ENCODE results near the gene METTL27.
"Not testable (repeated sequence)": the region's sequence is repeated elsewhere in the genome, so short reads cannot be mapped to it uniquely, and the experiment has no call there.

Gene METTL27

DNA sequence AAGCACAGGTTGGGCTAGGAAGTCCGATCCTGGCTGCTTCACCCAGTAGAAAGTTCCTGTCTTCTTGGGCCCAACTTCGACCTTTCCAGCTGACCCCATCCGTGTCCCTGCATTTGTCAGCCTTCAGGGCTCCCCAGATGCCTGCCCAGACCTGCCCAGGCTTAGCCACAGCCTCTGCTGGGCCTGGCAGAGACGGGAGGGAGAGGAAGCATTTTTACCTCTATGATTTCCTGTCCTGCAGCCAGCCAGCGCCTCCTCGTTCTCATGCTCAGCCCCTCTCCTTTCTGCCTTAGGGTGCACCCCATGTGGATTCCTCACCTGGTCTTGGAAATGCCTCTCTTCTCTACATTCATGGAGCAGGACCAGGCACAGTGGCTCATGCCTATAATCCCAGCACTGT, 3.7 kb downstream of the METTL27 start:
- DNase-seq, result no peak

DNA sequence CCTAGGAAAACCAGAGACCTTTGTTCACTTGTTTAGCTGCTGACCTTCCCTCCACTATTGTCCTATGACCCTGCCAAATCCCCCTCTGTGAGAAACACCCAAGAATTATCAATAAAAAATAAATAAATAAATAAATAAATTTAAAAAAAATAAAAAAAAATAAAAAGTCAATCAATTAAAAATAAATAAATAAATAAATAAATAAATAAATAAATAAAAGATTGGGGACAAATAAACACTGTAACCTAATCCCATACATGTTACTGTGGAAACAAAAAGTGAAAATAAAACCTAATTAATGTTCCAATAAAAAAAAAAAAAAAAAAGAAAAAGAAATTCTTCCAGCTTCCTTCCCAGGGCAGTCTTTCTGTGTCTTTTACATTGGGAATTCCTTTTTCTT, 5.1 kb downstream of the METTL27 start:
- DNase-seq, result not testable (repeated sequence)

DNA sequence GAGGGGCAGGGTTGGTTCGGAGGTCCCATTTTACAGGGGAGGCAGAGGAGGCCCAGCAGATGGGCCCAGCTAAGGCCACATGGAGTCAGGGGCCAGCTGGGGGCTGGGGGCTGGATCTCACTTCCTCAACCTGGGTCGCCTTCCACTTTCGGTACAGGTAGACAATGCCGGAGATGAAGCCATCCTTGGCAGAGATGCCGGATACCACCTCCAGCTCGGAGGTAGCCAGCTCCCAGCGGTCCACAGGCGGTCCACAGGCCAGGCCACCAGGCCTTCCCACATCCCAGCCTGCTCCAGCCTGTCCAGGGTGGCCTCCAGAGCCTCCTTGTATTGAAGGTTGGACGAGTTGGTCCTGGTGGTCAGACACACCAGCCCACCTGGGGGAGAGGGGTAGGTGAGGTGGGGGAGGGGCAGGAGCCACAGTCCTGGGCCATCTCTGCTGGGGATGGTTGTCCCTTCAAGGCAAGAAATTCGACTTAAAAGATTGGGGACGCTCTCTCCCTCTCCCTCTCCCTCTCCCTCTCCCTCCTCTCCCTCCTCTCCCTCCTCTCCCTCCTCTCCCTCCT, 7.6 kb downstream of the METTL27 start:
- no peak for DNase-seq

DNA sequence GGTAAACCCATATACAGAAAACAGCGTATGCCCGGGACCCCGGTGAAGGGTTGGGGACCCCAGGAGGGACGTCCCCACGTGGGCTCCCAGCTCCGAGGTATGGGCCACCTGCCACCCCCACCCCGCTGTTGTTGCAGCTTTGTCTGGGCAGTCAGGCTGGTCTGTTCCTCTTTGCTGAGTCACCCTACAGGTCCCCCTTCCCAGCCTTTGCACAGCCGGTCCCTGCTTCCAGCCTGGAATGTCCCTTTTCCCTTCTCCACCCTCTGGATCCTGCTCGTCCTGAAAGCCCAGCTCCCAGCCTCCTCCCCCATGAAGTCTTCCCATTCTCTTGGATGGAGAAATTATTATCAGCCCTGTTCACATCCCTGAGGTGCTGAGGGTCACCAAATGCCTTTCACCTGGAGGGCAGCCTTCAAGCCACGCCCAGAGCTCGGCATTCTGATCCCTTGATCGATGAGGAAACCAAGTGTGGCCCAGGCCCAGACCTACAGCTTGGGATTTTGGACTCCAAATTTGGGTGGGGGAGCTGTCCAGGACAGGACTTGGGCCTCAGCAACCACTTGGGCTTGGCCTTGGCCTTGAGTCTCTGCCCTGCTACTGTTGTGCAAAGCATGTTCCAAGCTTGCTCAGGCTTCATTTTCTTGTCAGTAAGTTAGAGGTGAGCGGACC, 8.9 kb downstream of the METTL27 start:
- DNase-seq, result peak in 2 of 3 experiments; percentile 51 to 52

DNA sequence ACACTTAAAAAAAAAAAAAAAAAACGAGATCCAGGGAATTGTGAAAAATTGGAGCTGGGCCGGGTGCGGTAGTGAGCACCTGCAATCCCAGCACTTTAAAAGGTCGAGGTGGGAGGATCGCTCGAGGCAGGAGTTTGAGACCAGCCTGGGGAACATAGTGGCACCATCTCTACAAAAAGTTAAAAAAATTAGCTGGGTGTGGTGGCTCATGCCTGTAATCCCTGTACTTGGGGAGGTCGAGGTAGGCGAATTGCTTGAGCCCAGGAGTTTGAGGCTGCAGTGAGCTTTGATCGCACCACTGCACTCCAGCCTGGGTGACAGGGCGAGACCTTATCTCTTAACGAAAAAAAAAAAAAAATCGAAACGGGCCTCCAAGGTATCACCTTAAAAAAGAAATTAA, 9.5 kb downstream of the METTL27 start:
- peak in 1 of 3 experiments; percentile 78 for DNase-seq

DNA sequence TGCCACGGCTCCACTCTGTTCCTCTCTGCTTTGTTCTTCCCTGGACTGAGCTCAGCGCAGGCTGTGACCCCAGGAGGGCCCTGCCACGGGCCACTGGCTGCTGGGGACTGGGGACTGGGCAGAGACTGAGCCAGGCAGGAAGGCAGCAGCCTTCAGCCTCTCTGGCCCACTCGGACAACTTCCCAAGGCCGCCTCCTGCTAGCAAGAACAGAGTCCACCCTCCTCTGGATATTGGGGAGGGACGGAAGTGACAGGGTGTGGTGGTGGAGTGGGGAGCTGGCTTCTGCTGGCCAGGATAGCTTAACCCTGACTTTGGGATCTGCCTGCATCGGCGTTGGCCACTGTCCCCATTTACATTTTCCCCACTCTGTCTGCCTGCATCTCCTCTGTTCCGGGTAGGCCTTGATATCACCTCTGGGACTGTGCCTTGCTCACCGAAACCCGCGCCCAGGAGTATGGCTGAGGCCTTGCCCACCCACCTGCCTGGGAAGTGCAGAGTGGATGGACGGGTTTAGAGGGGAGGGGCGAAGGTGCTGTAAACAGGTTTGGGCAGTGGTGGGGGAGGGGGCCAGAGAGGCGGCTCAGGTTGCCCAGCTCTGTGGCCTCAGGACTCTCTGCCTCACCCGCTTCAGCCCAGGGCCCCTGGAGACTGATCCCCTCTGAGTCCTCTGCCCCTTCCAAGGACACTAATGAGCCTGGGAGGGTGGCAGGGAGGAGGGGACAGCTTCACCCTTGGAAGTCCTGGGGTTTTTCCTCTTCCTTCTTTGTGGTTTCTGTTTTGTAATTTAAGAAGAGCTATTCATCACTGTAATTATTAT, 10.3 kb downstream of the METTL27 start:
- DNase-seq, result peak; percentile 80 to 96 (median 93)

DNA sequence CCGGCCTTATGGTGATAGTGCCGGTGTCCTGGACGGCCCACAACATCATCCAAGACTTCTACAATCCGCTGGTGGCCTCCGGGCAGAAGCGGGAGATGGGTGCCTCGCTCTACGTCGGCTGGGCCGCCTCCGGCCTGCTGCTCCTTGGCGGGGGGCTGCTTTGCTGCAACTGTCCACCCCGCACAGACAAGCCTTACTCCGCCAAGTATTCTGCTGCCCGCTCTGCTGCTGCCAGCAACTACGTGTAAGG, 10.8 kb downstream of the METTL27 start:
- no peak for DNase-seq

DNA sequence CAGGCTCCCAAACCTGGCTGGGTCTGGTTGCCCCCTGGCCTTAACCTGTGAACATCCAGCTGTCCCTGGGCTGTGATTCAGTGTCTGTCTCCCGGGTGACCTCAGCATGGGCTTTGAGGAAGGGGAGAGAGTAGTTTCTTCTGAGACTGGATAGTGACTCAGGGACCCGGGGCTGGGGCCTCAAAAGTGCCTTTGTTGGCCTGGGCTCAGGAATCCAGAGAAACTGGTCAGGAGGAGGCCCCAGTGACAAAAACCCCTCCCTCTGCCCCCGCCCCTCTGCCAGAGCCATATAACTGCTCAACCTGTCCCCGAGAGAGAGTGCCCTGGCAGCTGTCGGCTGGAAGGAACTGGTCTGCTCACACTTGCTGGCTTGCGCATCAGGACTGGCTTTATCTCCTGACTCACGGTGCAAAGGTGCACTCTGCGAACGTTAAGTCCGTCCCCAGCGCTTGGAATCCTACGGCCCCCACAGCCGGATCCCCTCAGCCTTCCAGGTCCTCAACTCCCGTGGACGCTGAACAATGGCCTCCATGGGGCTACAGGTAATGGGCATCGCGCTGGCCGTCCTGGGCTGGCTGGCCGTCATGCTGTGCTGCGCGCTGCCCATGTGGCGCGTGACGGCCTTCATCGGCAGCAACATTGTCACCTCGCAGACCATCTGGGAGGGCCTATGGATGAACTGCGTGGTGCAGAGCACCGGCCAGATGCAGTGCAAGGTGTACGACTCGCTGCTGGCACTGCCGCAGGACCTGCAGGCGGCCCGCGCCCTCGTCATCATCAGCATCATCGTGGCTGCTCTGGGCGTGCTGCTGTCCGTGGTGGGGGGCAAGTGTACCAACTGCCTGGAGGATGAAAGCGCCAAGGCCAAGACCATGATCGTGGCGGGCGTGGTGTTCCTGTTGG, 11.4 kb downstream of the METTL27 start, which contains the start of gene CLDN4:
TSS of gene CLDN4 (plus strand) at position 316 of the 903 bp plus-strand sequence. CDS start at position 522, 206 bp downstream.
- DNase-seq, result peak; percentile 86 to 91 (median 89)

DNA sequence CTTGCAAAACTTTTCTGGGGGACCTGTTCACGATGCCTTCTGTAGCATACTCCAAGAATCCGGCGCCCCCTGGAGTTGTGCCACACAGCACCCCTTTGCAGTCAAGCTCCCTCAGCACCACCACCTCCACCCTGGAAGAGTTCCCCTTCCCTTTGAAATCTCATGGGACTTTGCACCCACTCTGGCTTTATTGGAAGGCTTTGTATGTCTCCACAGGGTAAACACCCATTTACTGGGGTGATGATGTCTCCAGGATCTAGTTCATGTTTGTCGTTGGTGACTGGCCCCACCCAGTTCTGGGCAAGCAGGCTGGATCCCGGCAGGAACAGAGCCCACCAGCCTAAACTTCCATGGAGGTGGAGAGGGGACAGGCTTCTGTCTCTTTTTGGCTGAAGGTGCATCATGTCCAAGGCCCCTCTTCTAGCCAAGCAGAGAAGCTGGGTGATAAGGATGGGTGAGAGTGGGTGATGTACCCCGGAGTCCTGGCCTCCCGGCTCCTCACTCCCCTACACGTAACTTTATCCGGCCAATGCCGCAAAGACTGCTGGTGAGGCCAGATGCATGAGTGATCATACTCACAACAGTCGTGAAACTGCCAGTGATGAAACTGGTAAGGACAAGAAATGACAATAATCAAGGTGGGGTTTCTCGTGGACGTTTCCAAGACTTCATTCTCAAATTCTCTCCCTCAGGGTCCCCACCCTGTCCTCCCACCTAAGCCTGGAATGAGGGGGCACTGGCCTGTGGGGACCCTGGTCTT, 12.2 kb downstream of the METTL27 start:
- DNase-seq, result peak in 1 of 3 experiments; percentile 56

DNA sequence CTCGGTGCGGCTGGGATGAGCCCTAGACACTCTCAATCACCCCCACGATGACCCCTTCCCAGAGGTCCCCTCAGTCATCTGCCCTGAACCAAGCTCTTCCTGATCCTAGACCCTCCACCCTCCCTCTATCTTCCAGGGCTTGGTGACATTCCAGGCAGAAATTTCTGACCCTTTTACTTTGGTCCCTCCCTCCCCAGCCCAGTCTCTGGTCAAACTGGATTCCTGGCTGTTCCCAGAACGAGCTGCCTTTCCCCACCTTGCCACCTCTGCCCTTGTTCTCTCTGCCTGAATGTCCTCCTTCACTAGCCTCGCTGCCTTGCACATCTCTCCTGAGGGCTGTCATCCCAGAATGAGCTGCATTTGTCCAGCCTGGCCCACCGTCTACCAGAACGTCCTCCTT, 12.8 kb downstream of the METTL27 start:
- DNase-seq, result no peak

DNA sequence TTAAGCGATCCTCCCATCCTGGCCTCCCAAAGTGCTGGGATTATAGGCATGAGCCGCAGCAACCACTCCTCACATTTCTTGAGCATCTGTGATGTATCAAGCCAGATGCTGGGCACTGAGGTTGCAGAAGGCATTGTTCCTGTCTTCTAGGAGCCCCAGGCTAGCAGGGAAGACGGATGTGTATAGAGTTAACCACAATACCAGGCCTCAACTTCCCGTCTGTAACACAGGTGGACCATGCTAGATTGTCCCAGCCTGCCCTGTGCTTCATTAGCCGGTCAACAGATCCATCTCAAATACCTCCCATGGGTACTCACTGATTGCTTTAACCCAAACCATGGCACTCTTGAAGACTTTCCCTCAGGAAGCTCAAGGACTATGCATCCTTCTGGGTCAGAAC, 13.3 kb downstream of the METTL27 start:
- DNase-seq, result no peak

DNA sequence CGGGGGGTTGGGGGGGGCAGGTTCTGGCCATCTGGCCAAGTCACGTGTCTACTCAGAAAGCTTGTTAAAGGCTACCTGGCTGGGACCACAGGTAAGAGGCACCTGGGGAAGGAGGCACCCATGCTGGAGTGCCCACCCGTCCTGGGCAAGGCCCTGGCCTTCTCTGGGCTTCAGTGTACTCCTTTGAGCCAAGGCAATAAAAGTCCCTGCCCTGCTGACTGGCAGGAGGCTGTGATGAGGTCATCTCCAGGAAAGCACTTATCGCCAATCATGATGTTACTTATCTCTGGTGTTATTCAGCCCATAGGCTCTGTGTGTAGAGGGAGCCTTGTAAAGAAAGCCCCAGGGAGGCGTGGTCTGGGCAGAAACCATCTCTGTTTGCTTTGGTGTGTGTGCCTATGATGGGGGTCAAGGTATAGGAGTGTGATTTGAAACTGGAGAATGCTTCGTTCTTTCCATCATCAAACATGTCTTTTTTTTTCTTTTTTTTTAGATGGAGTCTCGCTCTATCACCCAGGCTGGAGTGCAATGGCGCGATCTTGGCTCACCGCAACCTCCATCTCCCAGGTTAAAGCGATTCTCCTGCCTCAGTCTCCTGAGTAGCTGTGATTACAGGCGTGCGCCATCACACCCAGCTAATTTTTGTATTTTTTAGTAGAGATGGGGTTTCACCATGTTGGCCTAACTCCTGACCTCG, 14.1 kb downstream of the METTL27 start:
- peak; percentile 96 to 99 (median 98) for DNase-seq

DNA sequence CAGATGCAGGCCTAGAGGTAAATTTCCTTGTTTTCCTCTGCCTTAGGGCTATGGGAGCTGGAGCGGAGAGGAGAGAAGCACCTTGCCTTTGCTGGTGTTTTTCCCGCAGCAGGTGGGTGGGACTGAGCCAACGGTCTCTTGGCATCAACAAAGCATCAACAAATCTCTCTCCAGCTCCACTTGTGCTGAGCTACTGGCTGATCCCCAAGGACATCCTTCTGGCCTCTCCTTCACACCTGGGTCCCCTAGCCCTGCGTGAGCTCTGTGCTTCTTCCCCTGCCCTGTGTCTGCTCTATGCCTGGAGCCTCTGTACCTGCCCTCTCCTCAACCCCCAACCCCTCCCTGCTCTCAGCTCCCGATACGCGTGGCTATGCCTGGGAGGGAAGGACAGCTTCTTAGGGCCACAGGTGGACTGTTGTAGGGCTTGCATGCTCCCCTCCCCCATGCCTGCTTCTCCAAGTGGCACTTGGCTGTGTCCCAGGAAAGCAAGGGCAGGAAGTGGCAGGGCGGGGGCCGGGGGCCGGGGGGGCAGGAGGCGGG, 14.7 kb downstream of the METTL27 start:
- peak; percentile 98 to 100 (median 99) for DNase-seq

DNA sequence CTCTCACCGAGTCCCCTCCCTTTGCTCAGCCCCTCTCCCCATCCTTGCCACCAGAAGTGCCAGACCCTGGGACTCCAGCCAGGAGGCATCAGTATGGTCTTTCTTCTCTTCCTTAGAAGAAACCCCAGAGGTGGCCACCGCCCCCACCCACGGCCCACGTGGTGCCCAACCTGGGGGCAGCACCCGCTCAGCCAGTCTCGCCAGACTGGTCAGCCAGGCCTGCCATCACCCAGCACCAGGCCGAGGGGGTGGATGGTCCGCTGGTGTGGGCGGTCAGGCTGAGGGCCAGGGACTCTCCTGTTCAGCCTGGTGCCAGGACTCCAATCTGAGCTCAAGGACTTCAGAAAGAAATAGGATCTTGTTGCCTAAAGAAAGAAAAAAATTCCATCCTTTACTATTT, 17.3 kb downstream of the METTL27 start:
- no peak for DNase-seq

DNA sequence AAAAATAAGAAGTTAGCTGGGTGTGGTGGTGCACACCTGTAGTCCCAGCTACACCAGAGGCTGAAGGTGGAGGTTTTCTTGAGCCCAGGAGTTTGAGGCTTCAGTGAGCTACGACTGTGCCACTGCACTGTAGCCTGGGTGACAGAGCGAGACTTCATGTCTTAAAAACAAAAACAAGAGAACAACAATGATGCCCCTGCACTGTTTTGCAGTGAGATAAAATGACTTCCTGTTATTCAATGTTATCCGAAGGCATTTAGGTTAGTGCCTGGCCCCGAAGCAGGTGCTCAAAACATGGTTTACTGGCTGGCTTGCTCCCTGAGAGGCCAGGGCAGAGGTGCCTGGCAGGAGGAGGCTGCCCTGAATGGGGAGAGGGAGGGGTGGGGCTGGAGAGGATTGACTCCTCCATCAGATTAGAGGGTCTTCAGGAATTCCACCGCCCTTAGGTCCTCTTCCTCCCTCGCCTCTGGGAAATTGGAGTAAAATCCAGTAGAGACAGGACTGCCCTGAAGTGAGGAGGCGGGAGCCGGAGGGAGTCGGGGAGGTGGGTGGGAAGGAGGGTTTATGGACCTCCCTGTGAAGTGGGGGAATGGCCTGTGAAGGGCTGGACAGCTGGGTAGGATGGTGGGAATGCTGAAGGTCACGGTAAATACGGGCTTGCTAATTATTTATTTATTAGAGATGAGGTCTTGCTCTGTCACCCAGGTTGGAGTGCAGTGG, 18.3 kb downstream of the METTL27 start:
- DNase-seq, result no peak

DNA sequence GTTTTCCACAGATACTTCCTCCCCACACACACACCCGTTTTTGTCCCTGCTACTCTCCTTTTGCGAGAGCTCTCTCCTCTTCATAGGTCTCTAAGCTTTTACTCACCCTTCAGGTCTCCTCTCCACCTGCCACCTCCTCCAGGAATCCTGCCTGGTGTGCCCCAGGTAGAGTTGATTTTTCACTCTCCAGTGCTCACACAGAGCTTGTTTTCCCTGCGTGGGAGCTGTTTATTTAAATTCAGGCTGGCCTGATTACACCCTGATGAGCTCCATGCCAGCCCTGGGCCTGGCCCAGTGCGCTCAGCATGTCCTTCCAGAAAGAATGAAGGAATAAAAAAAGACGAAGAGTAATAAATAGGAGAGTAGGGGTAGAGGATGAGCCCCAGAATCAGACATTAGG, 19.1 kb downstream of the METTL27 start:
- no peak for DNase-seq

DNA sequence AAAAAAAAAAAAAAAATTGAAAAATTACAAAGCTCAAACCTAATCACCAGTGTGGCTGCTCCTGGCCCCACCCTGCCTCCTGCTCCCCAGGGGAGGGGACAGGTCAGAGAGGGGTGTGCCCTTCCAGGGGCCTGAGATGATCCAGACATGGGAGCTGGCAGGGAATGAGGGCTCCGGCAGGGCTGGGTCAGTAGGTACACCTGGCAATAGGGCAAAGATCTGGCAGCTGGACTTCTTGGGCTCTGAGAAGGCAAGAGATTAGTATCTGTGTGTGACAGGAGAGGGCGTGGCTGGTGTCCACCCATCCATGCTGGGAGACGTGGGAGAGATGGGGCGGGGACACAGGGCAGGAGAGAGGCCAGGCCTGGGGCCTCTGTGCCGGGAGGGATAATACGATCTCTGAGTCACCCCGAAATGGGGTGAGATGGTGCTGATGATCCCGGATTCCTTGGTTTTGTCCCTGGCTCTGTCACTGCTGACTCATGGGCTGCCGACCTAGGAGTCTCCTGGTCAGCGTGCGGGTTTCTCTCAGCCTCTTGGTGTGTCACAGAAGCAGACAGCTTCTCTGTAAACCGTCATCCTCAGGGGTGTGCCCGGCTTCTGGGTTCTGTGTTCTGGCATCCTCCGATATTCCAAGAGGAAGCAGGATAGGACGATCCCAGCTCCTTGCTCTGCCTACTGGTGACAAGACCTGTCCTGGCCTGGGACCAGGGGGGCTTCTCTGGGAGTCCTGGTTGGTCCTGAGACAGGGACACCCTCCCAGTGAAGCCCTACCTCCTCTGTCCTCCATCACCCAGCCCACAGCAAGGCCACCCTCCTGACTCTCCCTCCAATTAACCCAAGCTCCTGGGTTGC, 19.8 kb downstream of the METTL27 start:
- peak in 2 of 3 experiments; percentile 16 to 73 for DNase-seq

DNA sequence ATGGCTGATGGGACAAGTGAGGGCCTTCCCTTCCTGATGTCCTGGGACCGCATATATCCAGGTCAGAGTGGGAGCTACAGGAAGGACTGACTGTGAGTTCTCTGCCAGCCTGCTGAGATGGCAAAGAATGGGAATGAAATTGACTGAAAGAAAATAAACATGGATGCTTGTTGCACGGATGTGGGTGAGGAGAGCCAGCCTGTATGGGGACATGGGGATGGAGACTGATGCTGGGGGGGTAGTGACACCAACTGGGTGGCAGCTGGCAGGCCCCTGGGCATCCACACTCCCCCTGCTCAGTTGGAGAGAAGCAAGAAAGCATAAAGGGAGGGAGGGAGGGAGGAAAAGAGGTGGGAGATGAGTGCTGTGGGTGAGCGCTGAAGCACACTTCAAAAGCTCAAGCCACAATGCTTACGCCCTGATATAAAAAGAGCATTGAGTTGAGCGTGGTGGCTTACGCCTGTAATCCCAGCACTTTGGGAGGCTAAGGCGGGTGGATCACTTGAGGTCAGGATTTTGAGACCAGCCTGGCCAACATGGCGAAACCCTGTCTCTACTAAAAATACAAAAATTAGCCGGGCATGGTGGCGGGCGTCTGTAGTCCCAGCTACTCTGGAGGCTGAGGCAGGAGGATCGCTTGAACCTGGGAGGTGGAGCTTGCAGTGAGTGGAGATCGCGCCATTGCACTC, 20.6 kb downstream of the METTL27 start:
- DNase-seq, result peak in 2 of 3 experiments; percentile 17 to 25

DNA sequence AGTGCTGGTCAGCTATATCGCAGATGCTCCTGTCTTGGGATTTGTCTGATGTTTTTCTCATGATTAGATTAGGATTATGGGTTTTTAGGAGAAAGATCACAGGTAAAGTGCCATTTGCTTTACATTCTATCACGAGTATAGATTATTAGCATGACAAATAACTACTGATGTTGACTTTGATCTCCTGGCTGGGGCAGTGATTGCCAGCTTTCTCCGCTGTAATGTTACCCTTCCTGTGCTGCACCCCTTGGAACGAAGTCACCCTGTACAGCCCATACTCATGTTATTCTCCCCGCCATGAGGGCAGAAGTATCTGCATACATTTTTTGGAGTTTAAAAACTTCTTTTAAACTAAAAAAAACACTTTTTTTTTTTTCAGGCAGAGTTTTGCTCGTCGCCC, 22.3 kb downstream of the METTL27 start:
- DNase-seq, result no peak

All from NCI-H1417 (cell line).